Osteocyte (in vitro differentiated cells): ENCODE measurements around the gene ATXN7. TPM values are rescaled to one million over a fixed set of nuclear protein-coding genes. Genes with fewer than 3 reads are reported as not detected.
A peak's percentile ranks its signal among the peaks of the same experiment; 100 is the strongest.

ENCODE experiments used
- DNase-seq: peaks from one replicate; pipeline ENCODE4 v3.0.0; 2021; ENCODE audit warnings: mixed read lengths; ENCODE audit not compliant: unreplicated experiment; ENCODE audit errors: extremely low spot score
- H3K27ac Mint-ChIP-seq: one replicate; pipeline ENCODE4 v1.8.0; 2021; ENCODE audit warnings: mild to moderate bottlenecking, mixed read lengths; ENCODE audit not compliant: unreplicated experiment
- H3K27me3 Mint-ChIP-seq: one replicate; pipeline ENCODE4 v1.8.0; 2021; ENCODE audit warnings: mixed read lengths; ENCODE audit not compliant: unreplicated experiment
- H3K36me3 Mint-ChIP-seq: one replicate; pipeline ENCODE4 v1.8.0; 2021; ENCODE audit warnings: mixed read lengths; ENCODE audit not compliant: unreplicated experiment
- H3K4me1 Mint-ChIP-seq: one replicate; pipeline ENCODE4 v1.8.0; 2021; ENCODE audit warnings: mixed read lengths; ENCODE audit not compliant: unreplicated experiment
- H3K4me3 Mint-ChIP-seq: one replicate; pipeline ENCODE4 v1.8.0; 2021; ENCODE audit warnings: mild to moderate bottlenecking, moderate library complexity, mixed read lengths; ENCODE audit not compliant: unreplicated experiment
- H3K9me3 Mint-ChIP-seq: one replicate; pipeline ENCODE4 v1.8.0; 2021; ENCODE audit warnings: mixed read lengths; ENCODE audit not compliant: unreplicated experiment
- CTCF ChIP-seq: fragments of 200-600 bp; sonication (generic); IDR thresholded peaks from 2 replicates; pipeline ENCODE4 v1.5.0; 2021; ENCODE audit warnings: antibody characterized with exemption, mild to moderate bottlenecking, moderate library complexity
- total RNA-seq: library from RNA; stranded (reverse); gene quantifications from 2 replicates; pipeline ENCODE4 v1.2.1, GENCODE V29; 2021

The ATXN7 gene
- total RNA-seq, 1 donor from 2014 or later: 22.7 TPM

DNA sequence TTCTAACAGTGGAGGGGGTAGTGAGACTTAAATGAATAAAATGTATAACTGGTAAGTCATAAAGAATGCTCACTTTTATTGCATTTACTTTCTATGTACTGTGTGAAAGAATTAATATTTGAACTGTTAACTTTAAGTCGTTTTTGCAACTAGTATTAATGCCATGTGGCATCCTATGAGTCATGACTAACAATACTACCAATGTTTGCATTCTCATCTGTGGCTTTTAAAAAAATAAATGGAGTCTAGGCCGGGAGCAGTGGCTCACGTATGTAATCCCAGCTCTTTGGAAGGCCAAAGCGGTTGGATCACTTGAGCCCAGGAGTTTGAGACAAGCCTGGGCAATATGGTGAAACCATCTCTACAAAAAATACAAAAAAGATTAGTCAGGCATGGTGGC, 39.4 kb upstream of the ATXN7 start:
- DNase-seq: no peak
- peaks cover 3% of the 10 kb centered on the region for H3K9me3 Mint-ChIP-seq
- H3K4me1 Mint-ChIP-seq: peaks cover 17% of the 10 kb centered on the region
- H3K27ac Mint-ChIP-seq: peak overlapping the region; percentile 59
- H3K27me3 Mint-ChIP-seq: no peaks in the 10 kb centered on the region
- peaks cover 8% of the 10 kb centered on the region for H3K36me3 Mint-ChIP-seq
- no peak for TF ChIP-seq CTCF
- no peak overlapping the region for H3K4me3 Mint-ChIP-seq

DNA sequence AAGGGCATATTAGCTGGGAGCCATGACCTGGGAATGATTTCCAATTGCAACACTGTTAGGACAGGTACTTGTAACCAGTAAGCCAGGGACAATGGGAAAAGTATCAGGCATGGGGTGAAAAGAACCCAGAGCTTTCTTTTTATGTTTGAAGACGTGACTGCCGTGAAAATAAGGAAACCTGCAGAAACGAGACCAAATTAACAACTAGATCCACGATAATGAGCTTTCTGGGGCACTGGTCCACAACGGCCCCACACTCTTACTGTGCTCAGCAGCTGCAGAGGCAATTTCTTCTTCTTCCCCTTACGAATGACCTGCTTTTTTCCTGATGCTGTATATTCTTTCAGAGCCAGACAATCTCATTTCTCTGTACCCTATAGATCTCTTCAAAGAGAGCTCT, 33.1 kb upstream of the ATXN7 start:
- Mint-ChIP-seq H3K4me3 (no peak overlapping the region), H3K4me1 (peaks cover 4% of the 10 kb centered on the region), H3K9me3 (peaks cover 5% of the 10 kb centered on the region), H3K27me3 (no peaks in the 10 kb centered on the region), H3K36me3 (peaks cover 41% of the 10 kb centered on the region), H3K27ac (no peak overlapping the region)
- TF ChIP-seq CTCF: no peak
- DNase-seq: no peak

DNA sequence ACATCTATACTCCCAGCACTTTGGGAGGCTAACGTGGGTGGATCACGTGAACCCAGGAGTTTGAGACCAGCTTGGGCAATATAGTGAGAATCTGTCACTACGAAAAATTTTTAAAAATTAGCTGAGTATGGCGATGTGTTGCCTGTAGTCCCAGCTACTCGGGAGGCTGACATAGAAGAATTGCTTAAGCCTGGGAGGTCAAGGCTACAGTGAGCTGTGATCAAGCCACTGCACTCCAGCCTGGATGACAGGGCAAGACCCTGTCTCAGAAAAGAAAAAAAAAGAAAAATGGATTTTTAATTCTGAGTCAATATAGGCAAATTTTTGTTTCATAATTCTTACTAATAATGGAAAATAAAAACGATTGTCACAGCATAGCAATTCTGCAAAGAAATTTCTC, 31.3 kb upstream of the ATXN7 start:
- no peak overlapping the region for H3K27ac Mint-ChIP-seq
- TF ChIP-seq CTCF: no peak

GRCh38 chr3:63841704-63842103, 22.0 kb upstream of the ATXN7 start:
- no peak overlapping the region for H3K4me3 Mint-ChIP-seq
- H3K9me3 Mint-ChIP-seq: no peaks in the 10 kb centered on the region
- peaks cover 2% of the 10 kb centered on the region for H3K36me3 Mint-ChIP-seq
- H3K27me3 Mint-ChIP-seq: no peaks in the 10 kb centered on the region
- DNase-seq: no peak
- H3K27ac Mint-ChIP-seq: no peak overlapping the region
- no peak for TF ChIP-seq CTCF
- H3K4me1 Mint-ChIP-seq: no peaks in the 10 kb centered on the region

More for the DNA sequence above, 31.3 kb upstream of the ATXN7 start:
- Mint-ChIP-seq H3K27me3 (no peaks in the 10 kb centered on the region), H3K9me3 (peaks cover 5% of the 10 kb centered on the region), H3K4me1 (no peaks in the 10 kb centered on the region), H3K36me3 (peaks cover 43% of the 10 kb centered on the region), H3K4me3 (no peak overlapping the region)
- DNase-seq: no peak

DNA sequence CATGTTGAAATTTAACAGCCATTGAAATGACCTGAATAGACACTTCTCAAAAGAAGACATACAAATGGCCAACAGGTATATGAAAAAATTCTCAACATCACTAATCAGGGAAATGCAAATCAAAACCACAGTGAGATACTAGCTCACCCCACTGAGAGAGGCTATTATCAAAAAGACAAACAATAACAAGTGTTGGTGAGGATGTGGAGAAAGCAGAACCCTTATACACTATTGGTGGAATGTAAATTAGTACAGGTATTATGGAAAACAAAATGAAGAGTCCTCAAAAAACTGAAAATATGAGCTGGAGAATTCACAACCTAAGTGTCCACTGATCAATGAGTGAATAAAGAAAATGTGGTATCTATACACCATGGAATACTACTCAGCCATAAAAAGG, 21.5 kb upstream of the ATXN7 start:
- H3K27me3 Mint-ChIP-seq: no peaks in the 10 kb centered on the region
- TF ChIP-seq CTCF: no peak
- no peak overlapping the region for H3K27ac Mint-ChIP-seq

More for the DNA sequence above, 21.5 kb upstream of the ATXN7 start:
- Mint-ChIP-seq H3K36me3 (peaks cover 2% of the 10 kb centered on the region), H3K9me3 (no peaks in the 10 kb centered on the region), H3K4me3 (no peak overlapping the region), H3K4me1 (no peaks in the 10 kb centered on the region)
- no peak for DNase-seq
